HFF-Myc (cell line): ENCODE results near the gene UCHL5.

Experiments used
- DNase-seq: peaks from one replicate; pipeline ENCODE4 v3.0.0-alpha.2; 2011; ENCODE audit warnings: low read depth; ENCODE audit errors: extremely low read depth
- H3K4me3 ChIP-seq: replicated peaks from 2 replicates; pipeline ENCODE4 v1.5.1; 2011; ENCODE audit warnings: low read depth, mild to moderate bottlenecking, control low read depth, low read length
- TF ChIP-seq, protein P1 (sequence below): IDR thresholded peaks from 2 replicates; pipeline ENCODE4 v1.5.1; 2012; ENCODE audit warnings: mild to moderate bottlenecking, low read depth, low read length, control low read depth; ENCODE audit errors: missing control alignments

Gene UCHL5

DNA sequence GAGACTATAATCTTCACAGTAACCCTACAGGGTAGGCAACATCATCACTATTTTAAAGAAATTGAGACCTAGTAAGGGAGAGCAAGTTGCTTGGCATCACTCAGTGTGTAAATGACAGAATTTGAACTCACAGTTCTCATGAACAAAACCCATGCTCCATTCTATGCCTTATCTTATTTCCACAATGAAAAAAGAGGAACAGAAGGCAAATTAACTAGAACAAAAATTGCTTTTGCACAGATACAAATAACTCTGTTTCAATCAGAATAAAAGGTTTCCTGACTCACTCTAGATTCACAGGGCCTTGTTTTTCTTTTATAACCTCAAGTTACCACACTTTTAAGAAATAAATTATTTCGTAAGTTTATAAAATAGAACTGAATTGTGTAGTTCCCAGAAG, 90.1 kb downstream of the UCHL5 start:
- no peak overlapping the region for H3K4me3 ChIP-seq
- DNase-seq, result no peak
- TF ChIP-seq, protein P1, sequence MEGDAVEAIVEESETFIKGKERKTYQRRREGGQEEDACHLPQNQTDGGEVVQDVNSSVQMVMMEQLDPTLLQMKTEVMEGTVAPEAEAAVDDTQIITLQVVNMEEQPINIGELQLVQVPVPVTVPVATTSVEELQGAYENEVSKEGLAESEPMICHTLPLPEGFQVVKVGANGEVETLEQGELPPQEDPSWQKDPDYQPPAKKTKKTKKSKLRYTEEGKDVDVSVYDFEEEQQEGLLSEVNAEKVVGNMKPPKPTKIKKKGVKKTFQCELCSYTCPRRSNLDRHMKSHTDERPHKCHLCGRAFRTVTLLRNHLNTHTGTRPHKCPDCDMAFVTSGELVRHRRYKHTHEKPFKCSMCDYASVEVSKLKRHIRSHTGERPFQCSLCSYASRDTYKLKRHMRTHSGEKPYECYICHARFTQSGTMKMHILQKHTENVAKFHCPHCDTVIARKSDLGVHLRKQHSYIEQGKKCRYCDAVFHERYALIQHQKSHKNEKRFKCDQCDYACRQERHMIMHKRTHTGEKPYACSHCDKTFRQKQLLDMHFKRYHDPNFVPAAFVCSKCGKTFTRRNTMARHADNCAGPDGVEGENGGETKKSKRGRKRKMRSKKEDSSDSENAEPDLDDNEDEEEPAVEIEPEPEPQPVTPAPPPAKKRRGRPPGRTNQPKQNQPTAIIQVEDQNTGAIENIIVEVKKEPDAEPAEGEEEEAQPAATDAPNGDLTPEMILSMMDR, result no peak

DNA sequence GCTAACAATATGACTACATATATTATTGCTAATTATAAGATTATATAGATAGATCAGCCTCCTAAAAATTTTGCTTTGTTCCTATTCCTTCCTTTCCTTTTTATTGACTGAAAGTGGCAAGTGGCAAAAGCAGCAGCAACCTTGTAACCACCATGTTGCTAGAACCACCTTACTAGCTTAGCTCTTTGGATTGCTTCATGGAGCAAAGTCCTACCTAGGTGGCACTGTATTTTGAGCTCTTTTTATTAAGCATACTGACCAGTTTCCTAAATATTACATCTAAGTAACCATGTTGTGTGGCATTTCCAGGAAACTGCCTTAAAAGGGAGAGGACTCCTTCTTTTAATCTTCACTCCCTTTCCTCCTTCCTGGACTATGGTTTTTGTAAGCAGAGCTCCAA, 90.8 kb downstream of the UCHL5 start:
- DNase-seq, result no peak
- H3K4me3 ChIP-seq, result no peak overlapping the region
- TF ChIP-seq, protein P1, result no peak

DNA sequence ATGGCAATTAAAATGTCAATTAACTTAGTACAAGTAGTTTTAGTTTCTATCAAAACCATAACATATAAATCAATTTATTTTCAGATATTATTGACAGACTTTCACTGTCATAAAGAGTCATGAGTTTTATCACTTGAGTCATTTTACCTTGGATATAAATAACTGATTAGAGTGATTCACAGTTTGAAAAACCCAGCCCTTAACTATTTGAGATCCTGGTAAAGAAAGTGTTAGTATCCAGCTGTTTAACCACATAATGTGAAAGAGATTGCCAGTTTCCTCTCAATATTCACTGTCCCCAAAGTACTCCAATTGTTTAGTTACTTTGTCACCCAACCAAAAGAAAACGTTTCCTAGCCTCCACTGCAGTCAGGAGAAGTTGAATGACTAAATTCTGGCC, 91.3 kb downstream of the UCHL5 start:
- DNase-seq, result no peak
- no peak overlapping the region for H3K4me3 ChIP-seq
- TF ChIP-seq, protein P1, result no peak

DNA sequence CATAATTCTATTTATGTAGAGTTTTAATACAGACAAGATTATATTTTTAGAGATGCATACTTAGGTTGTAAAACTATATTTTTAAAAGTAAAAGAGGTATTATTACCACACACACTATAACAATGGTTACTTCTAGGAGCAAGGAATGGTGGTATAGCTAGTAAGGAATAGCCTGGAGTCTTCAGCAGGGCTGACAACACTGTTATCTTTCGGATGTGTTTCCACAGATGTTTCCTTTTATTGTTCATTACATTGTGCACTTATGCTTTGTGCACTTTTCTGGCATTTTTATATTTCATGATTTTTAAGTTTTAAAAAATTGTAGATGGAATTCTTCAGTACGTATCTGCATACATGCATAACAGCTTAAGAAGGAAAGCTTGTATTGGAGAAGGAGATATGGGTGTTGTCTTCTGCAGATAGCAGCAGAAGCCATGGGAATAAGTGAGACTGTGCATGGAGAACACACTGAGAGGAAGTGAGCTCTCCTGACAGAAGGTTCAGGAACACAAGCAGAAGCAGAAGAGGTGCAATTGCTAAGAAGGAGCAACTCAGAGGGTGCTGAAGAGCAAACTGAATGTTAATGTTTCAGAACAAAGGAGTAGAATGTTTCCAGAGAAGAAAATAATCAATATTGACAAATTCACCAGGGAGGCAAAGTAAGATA, 91.8 kb downstream of the UCHL5 start:
- TF ChIP-seq, protein P1, result no peak
- no peak for DNase-seq
- no peak overlapping the region for H3K4me3 ChIP-seq

DNA sequence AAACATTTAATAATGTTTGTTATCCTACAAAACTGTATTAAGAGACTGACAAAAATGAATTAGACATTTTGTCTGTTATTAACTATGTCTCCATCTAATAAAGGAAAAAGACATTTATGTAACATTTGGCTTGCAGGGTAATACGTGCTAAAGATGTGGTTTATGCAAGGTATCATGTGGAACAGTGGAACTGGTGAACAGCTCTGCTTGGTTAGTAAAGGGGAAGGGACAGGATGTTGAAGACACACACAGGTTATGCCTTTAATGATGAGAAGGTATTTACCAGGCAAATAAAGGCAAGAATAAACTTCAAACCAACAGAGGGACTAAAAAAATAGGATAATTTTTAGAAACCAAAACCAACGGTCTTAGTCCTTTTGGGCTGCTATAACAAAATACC, 93.1 kb downstream of the UCHL5 start:
- no peak overlapping the region for H3K4me3 ChIP-seq
- TF ChIP-seq, protein P1, result no peak
- no peak for DNase-seq

DNA sequence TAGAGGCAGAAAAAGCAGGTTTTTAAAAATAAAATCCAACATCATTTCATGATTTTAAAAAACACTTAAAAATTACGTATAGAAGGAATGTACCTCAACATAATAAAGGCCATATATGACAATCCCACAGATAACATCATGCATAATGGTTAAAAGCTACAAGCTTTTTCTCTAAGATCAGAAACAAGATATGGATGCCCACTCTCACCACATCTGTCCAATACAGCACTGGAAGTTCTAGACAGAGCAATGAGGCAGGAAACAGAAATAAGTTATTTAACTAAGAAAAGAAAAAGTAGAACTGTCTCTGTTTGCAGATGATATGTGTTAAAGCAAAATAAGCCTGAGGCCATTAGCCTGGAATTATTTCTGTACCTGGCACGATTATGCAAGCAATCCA, 96.3 kb downstream of the UCHL5 start:
- H3K4me3 ChIP-seq, result no peak overlapping the region
- TF ChIP-seq, protein P1, result no peak
- DNase-seq, result no peak
